Liver (tissue), 9 donors: Measurements from ENCODE around the gene BTNL9. TPM values are rescaled to one million over a fixed set of nuclear protein-coding genes. Genes with fewer than 3 reads are reported as not detected.

ENCODE experiments used
- DNase-seq: peaks from one replicate; pipeline ENCODE4 v3.0.0-alpha.2; 2017; ENCODE audit warnings: low spot score
- H3K27ac ChIP-seq, 2 donors: one replicate each; pipeline ENCODE4 v1.7.0; 2013; ENCODE audit warnings: inconsistent platforms in 2 of 2, low read length in 2 of 2, control low read depth in 1 of 2, low read depth in 1 of 2, mild to moderate bottlenecking in 1 of 2
- H3K27me3 ChIP-seq, 4 donors: one replicate each; pipeline versions ENCODE4 v1.6.1 to v1.7.0; 2013; ENCODE audit warnings: low read length in 3 of 4, inconsistent platforms in 1 of 4, mild to moderate bottlenecking in 1 of 4, moderate library complexity in 1 of 4; ENCODE audit not compliant: control insufficient read depth in 4 of 4, insufficient read depth in 4 of 4
- H3K36me3 ChIP-seq, 4 donors: one replicate each; pipeline versions ENCODE4 v1.6.1 to v1.7.0; 2013; ENCODE audit warnings: low read length in 3 of 4, mild to moderate bottlenecking in 3 of 4, low read depth in 1 of 4, moderate library complexity in 1 of 4; ENCODE audit not compliant: control insufficient read depth in 4 of 4, insufficient read depth in 3 of 4
- H3K4me1 ChIP-seq, 4 donors: one replicate each; pipeline versions ENCODE4 v1.6.1 to v1.7.0; 2013; ENCODE audit warnings: low read length in 3 of 4, mild to moderate bottlenecking in 3 of 4, moderate library complexity in 1 of 4; ENCODE audit not compliant: control insufficient read depth in 4 of 4, insufficient read depth in 4 of 4
- H3K4me3 ChIP-seq, 3 donors: one replicate each; pipeline versions ENCODE4 v1.6.1 to v1.7.0; 2013; ENCODE audit warnings: low read length in 3 of 3, control low read depth in 1 of 3, low read depth in 1 of 3, mild to moderate bottlenecking in 1 of 3
- H3K9ac ChIP-seq, 2 donors: one replicate each; pipeline ENCODE4 v1.7.0; 2013; ENCODE audit warnings: low read length in 2 of 2, mild to moderate bottlenecking in 2 of 2, moderate library complexity in 2 of 2, control low read depth in 1 of 2, low read depth in 1 of 2
- H3K9me3 ChIP-seq, 4 donors: one replicate each; pipeline versions ENCODE4 v1.6.1 to v1.7.0; 2013; ENCODE audit warnings: low read length in 3 of 4; ENCODE audit not compliant: control insufficient read depth in 4 of 4
- ATF3 ChIP-seq: IDR thresholded peaks from 2 replicates; pipeline ENCODE4 v1.6.1; 2016; ENCODE audit warnings: antibody characterized with exemption
- CTCF ChIP-seq: fragments of 150-350 bp; IDR thresholded peaks from 2 replicates; pipeline ENCODE4 v1.5.1; 2017; ENCODE audit warnings: improper control_type of control experiment, low read depth, low read length; ENCODE audit not compliant: missing input control
- EGR1 ChIP-seq, 2 donors: IDR thresholded peaks; 2 replicates each; pipeline ENCODE4 v1.6.1; 2016 to 2018; ENCODE audit warnings: antibody characterized with exemption in 2 of 2, low read depth in 2 of 2
- FOXA1 ChIP-seq: IDR thresholded peaks from 2 replicates; pipeline ENCODE4 v1.6.1; 2016; ENCODE audit warnings: antibody characterized with exemption
- FOXA2 ChIP-seq: IDR thresholded peaks from 2 replicates; pipeline ENCODE4 v1.6.1; 2016; ENCODE audit warnings: antibody characterized with exemption
- GABPA ChIP-seq, 2 donors: IDR thresholded peaks in 1 of 2; conservative IDR thresholded peaks in 1 of 2; 2 replicates each; pipeline ENCODE4 v1.6.1; 2016; ENCODE audit warnings: antibody characterized with exemption in 2 of 2, mild to moderate bottlenecking in 1 of 2, moderate library complexity in 1 of 2
- HNF4A ChIP-seq, 2 donors: conservative IDR thresholded peaks; 2 replicates each; pipeline ENCODE4 v1.6.1; 2016; ENCODE audit warnings: antibody characterized with exemption in 2 of 2, mild to moderate bottlenecking in 2 of 2
- HNF4G ChIP-seq: IDR thresholded peaks from 2 replicates; pipeline ENCODE4 v1.6.1; 2016; ENCODE audit warnings: antibody characterized with exemption
- JUND ChIP-seq, 2 donors: IDR thresholded peaks; 2 replicates each; pipeline ENCODE4 v1.6.1; 2016; ENCODE audit warnings: antibody characterized with exemption in 2 of 2
- MAX ChIP-seq: IDR thresholded peaks from 2 replicates; pipeline ENCODE4 v1.6.1; 2016; ENCODE audit warnings: antibody characterized with exemption
- NR2F2 ChIP-seq: IDR thresholded peaks from 2 replicates; pipeline ENCODE4 v1.6.1; 2016; ENCODE audit warnings: antibody characterized with exemption
- RAD21 ChIP-seq, 2 donors: IDR thresholded peaks; 2 replicates each; pipeline ENCODE4 v1.6.1; 2016; ENCODE audit warnings: antibody characterized with exemption in 2 of 2, mild to moderate bottlenecking in 2 of 2
- REST ChIP-seq: IDR thresholded peaks from 2 replicates; pipeline ENCODE4 v1.6.1; 2016; ENCODE audit warnings: antibody characterized with exemption, mild to moderate bottlenecking
- RXRA ChIP-seq, 2 donors: IDR thresholded peaks; 2 replicates each; pipeline ENCODE4 v1.6.1; 2017 to 2018; ENCODE audit warnings: antibody characterized with exemption in 2 of 2, mild to moderate bottlenecking in 1 of 2
- SP1 ChIP-seq: IDR thresholded peaks from 2 replicates; pipeline ENCODE4 v1.6.1; 2018; ENCODE audit warnings: antibody characterized with exemption, mild to moderate bottlenecking
- TAF1 ChIP-seq: conservative IDR thresholded peaks from 2 replicates; pipeline ENCODE4 v1.6.1; 2016; ENCODE audit warnings: antibody characterized with exemption, mild to moderate bottlenecking
- YY1 ChIP-seq: IDR thresholded peaks from 2 replicates; pipeline ENCODE4 v1.6.1; 2016; ENCODE audit warnings: antibody characterized with exemption, mild to moderate bottlenecking
- ZBTB33 ChIP-seq: IDR thresholded peaks from 2 replicates; pipeline ENCODE4 v1.6.1; 2016; ENCODE audit warnings: antibody characterized with exemption
- WGBS: extraction: QIAGEN DNeasy Blood & Tissue Kit; methylation state at CpG from one replicate; pipeline ENCODE4 v1.1.7; 2013; 5-methylcytosine and 5-hydroxymethylcytosine counted together
- polyA plus RNA-seq, 2 donors: library from polyadenylated mRNA; stranded (reverse) in 1 of 2; unstranded in 1 of 2; fragments of 200-250 nt in 1 of 2; fragments of >200 nt in 1 of 2; fragmentation: Nextera tagmentation in 1 of 2; extraction: Ambion mirVana in 1 of 2; gene quantifications; one replicate each; pipeline versions ENCODE4 v1.2.1 to v1.2.3, GENCODE V29; 2013 to 2015
- total RNA-seq, 2 donors: library from RNA; depleted of rRNA; stranded (reverse); fragments of >200 nt; gene quantifications; one replicate each; pipeline ENCODE4 v1.2.3, GENCODE V29; 2014
- donor health status: healthy.
- donor health status: healthy.
- donor health status: healthy.
- donor health status: healthy.
- donor health status: healthy.

The BTNL9 gene
- total and polyA plus RNA-seq, 4 donors, result 1.4 to 12.0 (median 4.7) TPM

- peaks cover 0 to 2% (median 0%) of the 10 kb centered on the region in 4 donors for H3K27me3 ChIP-seq
- no peaks in the 10 kb centered on the region for H3K9me3 ChIP-seq
- H3K4me3 ChIP-seq, result no peak overlapping the region
- no peaks in the 10 kb centered on the region for H3K4me1 ChIP-seq
- no peak overlapping the region for H3K27ac ChIP-seq
- 59% methylated on average over 7 of the region's 7 CpGs for whole genome bisulfite sequencing
- H3K36me3 ChIP-seq, result no peaks in the 10 kb centered on the region
- TF ChIP-seq TAF1 (no peak), HNF4A (conservative IDR thresholded peaks at IDR 0.05) (no peak), ZBTB33 (no peak), JUND (IDR thresholded peaks at IDR 0.05) (no peak), RXRA (IDR thresholded peaks at IDR 0.05) (no peak), YY1 (no peak), FOXA2 (no peak), MAX (no peak)
- no peak for DNase-seq
- no peak overlapping the region for H3K9ac ChIP-seq
Observed at GRCh38 chr5:181105391-181106025, 65.4 kb downstream of the BTNL9 start.

GRCh38 chr5:181107699-181108098 is 67.6 kb downstream of the BTNL9 start:
- 69% methylated on average over 9 of the region's 9 CpGs for WGBS
- Histone ChIP-seq H3K4me1 (no peaks in the 10 kb centered on the region), H3K4me3 (no peak overlapping the region), H3K27ac (no peak overlapping the region), H3K9me3 (no peaks in the 10 kb centered on the region), H3K36me3 (no peaks in the 10 kb centered on the region), H3K27me3 (peaks cover 0 to 2% (median 0%) of the 10 kb centered on the region in 4 donors), H3K9ac (no peak overlapping the region)
- TF ChIP-seq CTCF, result no peak
- no peak for TF ChIP-seq GABPA (IDR thresholded peaks at IDR 0.05 in 1 of 2, conservative IDR thresholded peaks at IDR 0.05 in 1 of 2)
- TF ChIP-seq ATF3, result no peak
- TF ChIP-seq SP1, result no peak
- no peak for TF ChIP-seq EGR1 (IDR thresholded peaks at IDR 0.05; ENCODE audit: low read depth in 2 of 2)
- TF ChIP-seq FOXA2, result no peak
- no peak for TF ChIP-seq REST
- TF ChIP-seq YY1, result no peak
- no peak for TF ChIP-seq RAD21 (IDR thresholded peaks at IDR 0.05)
- no peak for TF ChIP-seq FOXA1
- TF ChIP-seq MAX, result no peak
- no peak for TF ChIP-seq RXRA (IDR thresholded peaks at IDR 0.05)
- TF ChIP-seq ZBTB33, result no peak
- no peak for TF ChIP-seq NR2F2
- no peak for TF ChIP-seq JUND (IDR thresholded peaks at IDR 0.05)
- TF ChIP-seq HNF4G, result no peak
- no peak for TF ChIP-seq TAF1
- no peak for TF ChIP-seq HNF4A (conservative IDR thresholded peaks at IDR 0.05)
- DNase-seq, result peak; percentile 62
